ENCODE measurements around the gene PITPNM1. TPM values are rescaled to one million over a fixed set of nuclear protein-coding genes. Genes with fewer than 3 reads are reported as not detected.
"Not testable (repeated sequence)": the region's sequence is repeated elsewhere in the genome, so short reads cannot be mapped to it uniquely, and the experiment has no call there.

PITPNM1 gene
- total RNA-seq, 4 donors from 2014 or later = 7.3 to 19.9 (median 12.6) TPM

- no peak overlapping the region for H3K4me3 ChIP-seq (ENCODE audit: low read depth, poor library complexity, severe bottlenecking)
- DNase-seq (ENCODE audit: low spot score in 2 of 2) = no peak
- TF ChIP-seq POLR2A (IDR thresholded peaks at IDR 0.05) (no peak), CTCF (IDR thresholded peaks at IDR 0.05) (no peak)
- 87 to 88% methylated on average over 19 to 20 of the region's 20 CpGs for WGBS, 2 donors
- intact Hi-C loops (cut with DNase I; ENCODE audit: low total_unique reads) = no loop called here
Observed at GRCh38 chr11:67486481-67487195, 18.5 kb downstream of the PITPNM1 start.

- 78% methylated on average over 7 of the region's 7 CpGs for WGBS, 2 donors
- H3K4me3 ChIP-seq (ENCODE audit: low read depth, poor library complexity, severe bottlenecking); DNase-seq (ENCODE audit: low spot score in 2 of 2): not testable (repeated sequence)
Observed at GRCh38 chr11:67485873-67486361, 19.2 kb downstream of the PITPNM1 start.

GRCh38 chr11:67484847-67485311 lies 20.3 kb downstream of the PITPNM1 start:
- TF ChIP-seq CTCF (IDR thresholded peaks at IDR 0.05) = no peak
- TF ChIP-seq POLR2A (IDR thresholded peaks at IDR 0.05) = no peak
- intact Hi-C loops (cut with DNase I; ENCODE audit: low total_unique reads) = no loop called here
- no peak for DNase-seq (ENCODE audit: low spot score in 2 of 2)
- 71 to 78% methylated on average over 11 of the region's 11 CpGs for WGBS, 2 donors
- H3K4me3 ChIP-seq (ENCODE audit: low read depth, poor library complexity, severe bottlenecking) = no peak overlapping the region

More at GRCh38 chr11:67485873-67486361, 19.2 kb downstream of the PITPNM1 start:
- intact Hi-C loops (cut with DNase I; ENCODE audit: low total_unique reads) = not testable (repeated sequence)

GRCh38 chr11:67483831-67484665 lies 21.1 kb downstream of the PITPNM1 start:
- TF ChIP-seq CTCF (IDR thresholded peaks at IDR 0.05) (no peak), POLR2A (IDR thresholded peaks at IDR 0.05) (no peak)
- intact Hi-C loops (cut with DNase I; ENCODE audit: low total_unique reads) = no loop called here
- DNase-seq (ENCODE audit: low spot score in 2 of 2) = no peak
- WGBS, 2 donors = 83 to 85% methylated on average over 16 of the region's 16 CpGs
- H3K4me3 ChIP-seq (ENCODE audit: low read depth, poor library complexity, severe bottlenecking) = no peak overlapping the region

- H3K4me3 ChIP-seq (ENCODE audit: low read depth, poor library complexity, severe bottlenecking) = peak within 1 kb of the TSS; percentile 26
- no peak for TF ChIP-seq CTCF (IDR thresholded peaks at IDR 0.05)
- TF ChIP-seq POLR2A (IDR thresholded peaks at IDR 0.05) = peak in 1 of 2 donors; percentile 6
- 10 to 12% methylated on average over 46 to 59 of the region's 60 CpGs for WGBS, 2 donors
- intact Hi-C loops (cut with DNase I; ENCODE audit: low total_unique reads) = no loop called here
- peak; percentile 98 to 99 for DNase-seq (ENCODE audit: low spot score in 2 of 2)
Observed at GRCh38 chr11:67482827-67483798, 22.1 kb downstream of the PITPNM1 start, which contains the start of gene AIP. TSS of gene AIP (plus strand) at chr11:67483026. CDS start at chr11:67483159, 133 bp downstream.
